GM18517 (cell line): Measurements from ENCODE around the gene TMEM37.

Experiments
- ATAC-seq: cut with Tn5 transposase; IDR thresholded peaks from one replicate; pipeline ENCODE4 v1.9.1; 2021; ENCODE audit warnings: mild to moderate bottlenecking, moderate library complexity; ENCODE audit not compliant: unreplicated experiment

Gene TMEM37

DNA sequence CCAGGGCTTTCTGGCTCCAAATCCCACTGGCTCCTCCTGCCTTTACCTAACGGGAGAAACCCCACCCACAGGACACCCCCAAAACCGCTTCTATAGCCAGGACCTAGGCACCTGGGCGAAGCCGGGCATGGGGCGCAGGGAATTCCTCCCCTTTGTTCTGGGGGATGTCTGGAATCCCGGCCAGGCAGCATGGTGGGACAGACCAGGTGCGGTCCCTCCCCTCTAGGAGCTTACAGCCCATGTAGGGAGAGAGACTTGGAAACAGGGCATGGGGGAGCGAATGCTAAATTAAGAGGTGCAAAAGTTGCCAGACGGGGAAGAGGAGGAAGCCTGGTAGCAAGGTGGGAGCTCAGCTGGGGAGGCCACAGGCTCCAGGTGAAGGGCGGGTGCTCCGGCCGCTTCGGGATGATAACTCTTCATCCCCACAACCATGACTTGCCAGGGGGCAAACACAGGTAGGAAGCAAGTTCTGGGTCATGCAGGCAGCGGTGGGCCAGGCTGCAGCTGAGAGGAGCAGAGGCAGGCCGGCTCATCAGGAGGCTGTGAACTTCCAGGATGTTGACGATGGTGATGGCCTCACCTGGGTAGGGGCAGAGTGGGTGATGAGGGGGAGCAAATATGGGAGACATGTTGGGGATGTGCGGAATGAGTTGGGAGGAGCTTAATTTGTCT is 1.3 kb downstream of the TMEM37 start:
- ATAC-seq, result no peak

DNA sequence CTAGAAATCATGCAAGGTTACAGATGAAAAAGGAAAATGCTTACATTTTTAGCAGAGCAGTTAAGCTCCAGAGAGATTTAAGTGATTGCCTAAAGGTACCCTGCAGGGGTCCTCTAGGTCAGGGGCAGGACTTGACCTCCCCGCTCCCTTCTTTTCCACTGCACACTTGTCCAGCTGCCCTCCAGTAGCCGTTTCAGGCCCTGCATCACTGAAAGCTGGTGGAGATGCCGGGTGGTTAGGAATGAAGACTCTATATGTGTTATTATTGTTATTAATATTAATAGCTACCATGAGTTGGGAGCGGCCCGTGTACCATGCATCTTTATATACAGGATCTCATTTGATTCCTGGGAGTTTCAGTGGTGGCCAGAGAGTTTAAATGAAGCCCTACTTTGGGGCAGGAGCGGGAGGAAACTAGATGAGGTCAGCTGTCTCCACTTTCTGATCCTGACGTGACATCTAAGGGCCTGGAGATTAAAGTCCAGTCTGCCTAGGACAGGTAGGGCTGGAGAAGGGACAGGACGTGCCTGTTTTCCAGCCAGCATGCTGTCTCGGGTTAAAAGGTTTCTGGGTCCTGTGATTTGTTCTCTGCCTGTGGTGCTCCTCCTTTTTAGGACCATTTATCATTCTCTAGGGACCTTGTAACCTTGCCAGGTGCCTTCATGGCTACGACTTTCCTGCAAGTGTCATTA is 2.1 kb downstream of the TMEM37 start:
- ATAC-seq, result no peak

DNA sequence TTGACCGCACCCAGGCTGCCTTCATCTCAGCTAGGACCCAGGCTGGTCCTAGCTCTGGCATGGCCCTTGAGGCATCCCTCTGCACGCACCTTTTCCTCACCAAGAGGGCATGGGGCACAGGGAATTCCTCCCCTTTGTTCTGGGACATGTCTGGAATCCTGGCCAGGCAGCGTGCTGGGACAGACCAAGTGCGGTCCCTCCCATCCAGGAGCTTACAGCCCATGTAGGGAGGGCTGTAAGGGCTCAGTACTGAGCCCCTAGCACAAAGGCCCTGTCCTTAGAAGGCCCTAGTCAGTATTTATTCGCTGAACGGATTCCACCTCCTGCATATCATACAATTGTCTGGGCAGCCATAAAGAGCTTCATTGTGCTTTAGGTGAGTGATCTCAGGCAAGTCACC is 3.0 kb downstream of the TMEM37 start:
- no peak for ATAC-seq

DNA sequence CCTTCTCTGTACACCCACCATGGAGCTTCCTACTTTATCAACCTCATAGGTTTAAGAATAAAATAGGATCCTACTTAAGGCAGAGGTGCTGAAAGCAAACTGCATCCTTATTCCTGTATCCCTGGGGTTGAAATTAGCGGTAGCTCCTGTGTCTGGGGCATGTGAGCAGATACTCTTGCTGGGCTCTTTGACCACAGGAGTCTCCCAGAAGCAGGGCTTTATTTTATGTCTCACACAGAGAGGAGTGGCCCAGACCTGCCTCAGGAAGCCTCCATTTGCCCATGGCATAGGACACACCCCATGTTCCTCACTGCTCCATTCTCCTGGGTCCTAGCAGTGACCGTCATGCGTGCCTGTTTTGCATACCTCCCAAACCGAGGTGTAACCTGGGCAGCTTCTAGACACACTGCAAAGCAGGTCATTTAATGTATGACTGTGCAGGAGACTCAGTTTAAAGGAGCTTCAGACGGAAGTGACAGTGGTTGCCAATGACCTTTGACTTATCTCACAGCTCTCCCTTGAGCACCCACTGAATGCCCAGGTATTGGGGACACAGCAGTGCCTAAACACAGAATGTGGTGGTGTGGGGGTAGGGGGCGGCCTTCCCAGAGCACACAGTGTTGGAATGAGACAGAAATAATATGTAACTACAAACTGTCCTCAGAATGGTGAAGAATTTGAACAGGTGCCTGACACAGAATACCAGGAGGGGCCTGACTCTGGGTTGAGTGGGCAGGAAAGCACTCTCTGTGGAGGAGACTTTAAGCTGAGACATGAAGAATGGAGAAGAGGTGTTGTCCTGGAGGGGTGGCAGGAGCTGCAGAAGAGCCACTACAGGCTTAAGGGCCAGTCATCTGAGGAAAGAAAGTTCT is 3.7 kb downstream of the TMEM37 start:
- no peak for ATAC-seq

DNA sequence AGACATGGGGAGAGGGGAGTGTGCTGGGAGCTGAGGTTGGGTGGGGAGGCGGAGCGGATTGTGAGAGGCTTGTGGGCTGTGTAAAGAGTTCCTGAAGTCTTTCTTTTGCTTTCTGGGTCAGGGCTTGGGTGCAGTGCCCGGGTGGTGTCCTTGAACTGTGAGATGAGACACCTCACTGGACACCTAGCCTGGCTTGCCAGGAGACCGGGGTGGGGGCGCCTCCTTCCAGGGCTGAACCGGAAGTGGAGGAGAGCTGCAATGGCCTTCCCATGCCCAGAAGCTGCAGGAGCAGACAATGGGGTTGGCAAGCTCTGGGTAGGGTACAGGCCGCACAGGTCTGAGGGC is 4.3 kb downstream of the TMEM37 start:
- no peak for ATAC-seq

DNA sequence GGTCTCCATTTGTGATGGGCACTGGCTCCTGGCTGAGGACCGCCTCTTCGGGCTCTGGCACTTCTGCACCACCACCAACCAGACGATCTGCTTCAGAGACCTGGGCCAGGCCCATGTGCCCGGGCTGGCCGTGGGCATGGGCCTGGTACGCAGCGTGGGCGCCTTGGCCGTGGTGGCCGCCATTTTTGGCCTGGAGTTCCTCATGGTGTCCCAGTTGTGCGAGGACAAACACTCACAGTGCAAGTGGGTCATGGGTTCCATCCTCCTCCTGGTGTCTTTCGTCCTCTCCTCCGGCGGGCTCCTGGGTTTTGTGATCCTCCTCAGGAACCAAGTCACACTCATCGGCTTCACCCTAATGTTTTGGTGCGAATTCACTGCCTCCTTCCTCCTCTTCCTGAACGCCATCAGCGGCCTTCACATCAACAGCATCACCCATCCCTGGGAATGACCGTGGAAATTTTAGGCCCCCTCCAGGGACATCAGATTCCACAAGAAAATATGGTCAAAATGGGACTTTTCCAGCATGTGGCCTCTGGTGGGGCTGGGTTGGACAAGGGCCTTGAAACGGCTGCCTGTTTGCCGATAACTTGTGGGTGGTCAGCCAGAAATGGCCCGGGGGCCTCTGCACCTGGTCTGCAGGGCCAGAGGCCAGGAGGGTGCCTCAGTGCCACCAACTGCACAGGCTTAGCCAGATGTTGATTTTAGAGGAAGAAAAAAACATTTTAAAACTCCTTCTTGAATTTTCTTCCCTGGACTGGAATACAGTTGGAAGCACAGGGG is 5.5 kb downstream of the TMEM37 start:
- ATAC-seq, result no peak

DNA sequence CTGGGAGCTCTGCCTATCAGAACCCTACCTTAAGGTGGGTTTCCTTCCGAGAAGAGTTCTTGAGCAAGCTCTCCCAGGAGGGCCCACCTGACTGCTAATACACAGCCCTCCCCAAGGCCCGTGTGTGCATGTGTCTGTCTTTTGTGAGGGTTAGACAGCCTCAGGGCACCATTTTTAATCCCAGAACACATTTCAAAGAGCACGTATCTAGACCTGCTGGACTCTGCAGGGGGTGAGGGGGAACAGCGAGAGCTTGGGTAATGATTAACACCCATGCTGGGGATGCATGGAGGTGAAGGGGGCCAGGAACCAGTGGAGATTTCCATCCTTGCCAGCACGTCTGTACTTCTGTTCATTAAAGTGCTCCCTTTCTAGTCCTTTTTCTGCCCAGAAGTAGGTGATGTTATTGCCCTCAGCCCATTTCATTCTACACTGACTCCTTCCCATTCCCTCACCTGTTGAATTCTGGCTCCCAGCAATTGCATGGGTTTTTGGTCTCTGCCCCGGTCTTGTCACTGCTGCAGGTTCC is 6.5 kb downstream of the TMEM37 start:
- ATAC-seq, result no peak

DNA sequence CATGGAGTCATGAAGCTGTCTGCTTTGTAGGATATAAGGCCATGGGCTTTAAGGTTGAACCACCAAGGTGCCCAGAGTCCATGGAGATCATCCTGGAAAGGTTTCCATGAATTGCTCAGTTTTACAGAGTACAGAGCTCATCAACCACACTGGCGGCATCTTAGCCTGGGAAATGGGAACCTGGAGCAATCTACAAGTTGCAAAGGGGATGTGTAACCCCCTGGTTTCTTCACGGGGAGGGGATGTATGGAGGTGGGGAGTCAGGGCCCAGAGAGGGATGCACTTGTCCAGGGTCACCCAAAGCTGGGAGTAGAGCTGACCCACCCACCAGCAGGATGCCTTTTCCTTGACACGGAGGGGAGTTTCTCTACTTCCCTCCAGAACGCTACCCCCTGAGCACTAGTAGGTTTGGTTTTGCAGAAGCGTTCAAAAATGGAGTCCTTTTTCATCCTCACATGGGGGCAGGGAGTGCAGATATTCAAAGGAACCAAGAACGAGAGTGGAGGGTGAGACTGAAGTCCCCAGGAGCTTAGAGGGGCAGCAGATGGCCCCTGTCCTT is 7.2 kb downstream of the TMEM37 start:
- no peak for ATAC-seq

DNA sequence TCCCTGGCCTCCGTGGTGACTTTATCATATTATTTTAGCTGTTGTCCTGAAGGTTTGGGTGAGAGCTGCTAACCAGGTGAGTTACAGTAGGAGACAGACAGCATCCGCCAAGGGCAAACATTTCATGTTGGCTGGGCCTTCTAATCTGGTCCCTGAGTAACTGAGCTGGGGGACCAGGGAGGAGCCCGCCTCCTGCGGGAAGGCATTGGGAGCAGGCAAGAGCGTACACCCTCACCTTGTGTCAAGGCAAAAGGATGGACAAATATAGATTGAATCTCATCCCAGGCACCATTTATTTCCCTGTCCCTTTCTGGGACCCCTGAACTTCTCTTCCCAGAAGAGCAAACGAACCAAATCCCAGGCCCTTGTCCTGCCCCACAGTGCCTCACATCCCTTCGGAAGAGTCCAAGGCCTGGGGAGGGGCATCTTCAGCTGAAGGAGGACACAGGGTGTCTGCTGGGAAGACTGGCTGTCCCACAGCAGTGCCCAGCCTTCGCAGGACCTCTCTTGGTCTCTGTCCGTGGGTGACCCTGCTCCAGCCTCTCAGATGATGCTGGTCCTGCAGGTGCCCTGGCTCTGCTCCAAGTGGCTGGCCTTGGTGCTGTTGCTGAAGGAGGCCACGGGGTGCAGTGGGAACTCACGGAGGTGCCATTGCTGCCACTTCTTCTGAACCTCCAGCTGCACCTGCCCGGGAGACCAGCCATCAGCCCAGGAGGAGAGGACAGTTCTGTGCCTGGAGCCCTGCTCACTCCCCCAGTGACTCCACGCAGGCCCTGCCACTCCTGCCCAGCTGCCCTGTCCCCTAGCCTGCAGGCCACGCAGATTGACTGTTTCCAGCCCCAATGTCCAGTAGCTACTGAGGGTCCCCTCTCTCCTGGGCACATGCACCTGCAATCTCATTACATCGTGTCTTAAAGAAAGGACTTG is 8.2 kb downstream of the TMEM37 start:
- ATAC-seq, result no peak

DNA sequence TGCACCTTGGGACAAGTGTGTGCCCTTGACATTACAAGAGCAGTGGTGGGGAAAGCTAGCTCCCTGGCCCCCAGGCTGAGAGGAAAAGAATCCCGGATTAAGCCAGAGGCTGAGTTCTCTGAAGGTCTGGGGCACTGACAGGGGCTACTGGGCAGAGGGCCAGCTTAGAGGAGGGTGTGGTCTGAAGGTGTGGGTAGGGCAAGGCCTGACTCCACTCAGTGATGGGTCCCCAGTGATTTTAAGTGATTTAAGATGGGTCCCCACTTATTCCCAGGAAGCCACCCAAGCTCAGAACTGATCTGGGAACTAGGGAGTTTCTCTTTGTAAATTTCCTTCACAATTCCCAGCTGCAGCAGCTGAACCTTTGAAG is 8.8 kb downstream of the TMEM37 start:
- ATAC-seq, result no peak

DNA sequence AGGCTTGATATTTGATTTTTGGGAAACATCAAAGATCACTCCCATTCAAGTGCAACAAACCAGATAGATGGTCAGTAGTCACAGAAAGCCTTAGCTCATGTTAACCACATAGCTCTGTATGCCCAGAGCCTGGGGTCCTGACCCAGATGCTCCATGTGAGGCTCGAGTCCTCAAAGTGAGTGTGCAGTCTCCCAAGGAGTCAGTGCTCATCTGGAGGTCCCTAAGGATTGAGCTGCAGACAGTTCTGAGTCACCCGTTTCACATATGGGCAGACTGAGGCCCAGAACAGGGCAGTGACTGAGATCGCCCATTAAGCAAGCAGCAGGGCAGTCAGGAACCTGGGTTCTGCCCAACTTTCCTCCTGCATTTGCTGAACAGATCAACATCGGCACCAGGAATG is 9.2 kb downstream of the TMEM37 start:
- ATAC-seq, result no peak

DNA sequence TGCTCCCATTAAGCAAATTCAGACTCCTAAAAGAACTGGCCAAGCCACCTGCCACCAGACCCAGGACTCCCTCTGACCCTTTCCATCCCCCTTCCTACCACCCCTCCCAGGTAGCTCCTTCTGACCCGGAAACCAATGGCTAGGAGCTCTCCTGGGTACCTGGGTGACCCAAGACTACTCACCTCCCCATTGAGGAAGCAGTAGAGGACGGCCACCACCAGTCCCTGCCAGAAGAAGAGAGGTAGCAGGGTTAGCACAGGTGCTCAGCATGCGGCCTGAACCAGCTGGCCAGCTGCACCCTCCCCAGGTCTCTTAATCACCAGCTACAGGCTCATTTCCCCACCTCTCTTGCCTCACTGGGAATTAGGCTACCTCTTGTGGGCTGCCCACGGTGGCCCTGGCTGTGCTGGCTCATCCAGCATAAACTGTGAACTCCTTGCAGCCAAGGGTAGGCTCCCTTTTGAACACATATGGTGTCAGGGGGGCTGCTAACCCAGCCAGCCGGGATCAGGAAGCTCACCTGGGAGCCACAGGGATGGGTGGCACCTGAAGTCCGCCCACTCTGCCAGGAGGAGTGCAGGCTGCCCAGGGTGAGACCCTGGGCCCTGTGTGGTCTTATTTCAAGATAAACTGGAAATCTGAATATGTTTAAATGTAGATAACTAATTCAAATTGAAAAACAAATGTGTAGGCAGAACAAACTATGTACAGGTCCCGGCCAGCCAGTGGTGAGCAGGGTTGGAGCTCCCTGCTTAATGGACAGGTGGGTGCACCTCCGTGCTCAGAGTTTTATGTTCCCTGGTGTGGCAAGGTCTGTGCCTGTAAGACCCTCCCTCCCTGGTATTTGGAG is 9.9 kb downstream of the TMEM37 start:
- no peak for ATAC-seq

DNA sequence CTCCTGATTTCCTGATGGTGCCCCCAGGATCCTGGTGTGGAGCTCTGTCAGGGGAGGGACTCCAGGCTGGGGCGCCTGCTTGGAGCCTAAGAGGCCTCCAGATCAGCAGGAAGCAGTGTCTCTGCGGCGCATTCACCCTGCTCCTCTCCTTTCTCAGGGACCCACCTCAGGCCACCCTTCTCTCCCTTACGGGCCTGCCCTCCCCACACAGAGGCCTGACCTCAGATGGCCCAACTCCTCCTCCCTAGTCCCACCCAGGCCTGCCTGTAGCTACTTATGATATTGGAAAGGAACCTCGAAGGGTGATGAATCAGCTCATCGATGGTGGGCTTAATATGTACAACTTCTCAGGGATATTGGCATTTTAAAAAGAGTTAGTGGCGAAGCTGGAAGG is 10.6 kb downstream of the TMEM37 start:
- ATAC-seq, result no peak

DNA sequence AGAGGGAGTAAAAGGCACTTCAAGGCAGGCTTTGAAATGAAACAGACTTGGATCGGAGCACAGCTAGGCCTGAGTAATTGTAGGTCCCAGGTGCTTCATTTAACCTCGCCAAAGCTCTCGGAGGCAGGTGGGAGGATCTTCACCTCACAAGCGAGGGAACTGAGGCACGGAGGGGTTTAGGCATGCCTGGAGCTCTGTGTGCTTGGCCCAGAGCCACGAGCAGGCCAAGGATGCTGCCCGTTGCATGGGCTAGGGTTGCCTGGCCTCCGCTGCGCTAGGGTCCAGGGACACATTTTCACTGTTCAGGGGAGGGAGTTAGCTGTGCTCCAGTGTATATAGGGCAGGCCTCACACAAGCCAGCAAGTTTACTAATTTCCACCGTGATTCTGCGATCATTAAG is 11.2 kb downstream of the TMEM37 start:
- no peak for ATAC-seq

DNA sequence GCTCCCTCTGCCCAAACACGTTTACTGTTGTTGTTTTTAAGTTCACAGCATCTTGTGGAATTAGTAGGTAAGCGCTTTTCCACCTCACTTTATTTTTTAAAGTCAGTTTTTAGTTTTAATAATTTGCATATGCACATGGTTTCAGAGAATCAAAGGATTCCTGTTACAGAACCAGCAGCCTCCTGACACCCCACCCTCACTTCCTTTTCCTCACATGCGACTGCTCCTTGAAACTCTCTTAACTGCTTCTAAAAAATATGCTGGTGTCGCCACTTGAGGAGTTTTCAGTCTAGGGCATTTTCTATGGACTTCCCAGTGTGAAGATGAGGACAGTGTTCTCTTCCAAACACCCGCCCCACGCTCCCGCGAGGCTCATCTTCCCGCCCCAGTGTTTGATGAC is 14.4 kb downstream of the TMEM37 start:
- ATAC-seq, result no peak

DNA sequence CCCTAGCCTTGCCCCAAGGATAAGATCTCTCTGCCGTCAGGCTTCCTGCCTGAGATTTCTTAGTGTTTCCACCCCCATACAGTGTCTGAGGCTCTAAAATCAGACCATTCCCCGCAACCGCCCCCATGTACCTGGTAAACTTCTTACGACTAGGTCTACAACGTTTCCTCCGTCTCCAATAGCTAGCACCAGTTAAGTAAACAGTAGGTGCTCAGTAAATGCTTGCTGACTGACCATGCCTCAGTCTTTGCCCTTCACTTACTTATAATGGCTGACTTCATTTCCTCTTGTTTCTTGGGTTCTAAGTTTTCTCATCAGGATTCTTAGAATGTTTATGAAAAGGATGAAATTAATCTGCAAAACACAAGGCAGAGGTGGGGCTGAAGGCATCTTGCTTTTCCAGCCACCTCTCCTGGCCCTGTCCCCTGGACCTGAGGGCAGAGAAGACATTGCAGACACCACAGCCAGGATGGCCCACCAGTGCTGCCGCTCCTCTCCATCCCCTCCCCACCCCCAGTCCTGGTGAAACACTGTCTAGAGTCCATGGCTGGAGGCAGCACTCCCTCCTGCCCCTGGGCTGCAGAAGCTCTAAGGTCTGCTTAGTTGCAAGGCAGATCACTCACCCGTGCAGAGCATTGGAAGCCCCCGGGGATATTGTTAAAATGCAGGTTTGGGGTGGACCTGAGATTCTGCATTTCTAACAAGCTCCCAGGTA is 16.9 kb downstream of the TMEM37 start:
- ATAC-seq, result no peak

DNA sequence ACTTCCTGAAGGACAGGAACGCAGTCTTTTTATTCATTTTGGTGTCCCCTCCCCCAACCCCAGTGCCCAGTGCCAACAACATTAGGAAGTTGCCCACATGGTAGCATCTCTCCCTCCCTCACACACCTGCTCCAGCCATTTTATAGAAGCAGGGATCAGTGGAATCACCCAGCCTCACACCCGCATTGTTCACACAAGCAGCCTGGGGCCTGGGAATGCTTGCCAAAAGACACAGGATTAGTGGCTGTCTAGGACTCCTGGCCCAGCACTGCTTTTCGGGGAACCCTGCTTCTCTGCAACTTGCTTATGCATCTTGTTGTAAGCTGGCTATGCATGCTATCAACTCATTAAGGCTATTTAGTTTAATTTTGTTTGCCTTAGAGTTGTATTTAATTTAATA is 17.9 kb downstream of the TMEM37 start:
- no peak for ATAC-seq
